H1 (cell line): ENCODE results near the gene SLC25A42. TPM values are rescaled to one million over a fixed set of nuclear protein-coding genes. Genes with fewer than 3 reads are reported as not detected.

Experiments used
- ASH2L ChIP-seq: fragments of 200-600, 300-600 bp; sonication (generic); IDR thresholded peaks from one replicate; pipeline ENCODE4 v1.7.1; 2017; ENCODE audit warnings: low read length
- CEBPB ChIP-seq: IDR thresholded peaks from 2 replicates; pipeline ENCODE4 v1.6.1; 2012; ENCODE audit warnings: low read depth, low read length
- E2F6 ChIP-seq: IDR thresholded peaks from 2 replicates; pipeline ENCODE4 v1.6.1; 2012; ENCODE audit warnings: inconsistent platforms
- JUND ChIP-seq: IDR thresholded peaks from 2 replicates; pipeline ENCODE4 v1.6.1; 2011; ENCODE audit warnings: mild to moderate bottlenecking, improper control_type of control experiment, low read length
- polyA plus RNA-seq, 7 experiments: library from polyadenylated mRNA; depleted of rRNA in 3 of 7; stranded (reverse) in 5 of 7; unstranded in 2 of 7; fragments of >200 nt in 5 of 7; fragments of 200-250 nt in 2 of 7; gene quantifications; 1 replicate in 5 of 7; 2 replicates in 1 of 7; 4 replicates in 1 of 7; pipeline versions ENCODE4 v1.2.1 to v1.2.3, GENCODE V29; 2011 to 2013; ENCODE audit warnings: missing spikeins in 2 of 7, mixed read lengths in 2 of 7
- total RNA-seq: library from RNA; stranded (reverse); fragmentation: NEBNext Ultra II Directional; extraction: Animal tissue kit (Norgen Biotek cat#: 25700); gene quantifications from 2 replicates; pipeline ENCODE4 v1.2.1, GENCODE V29; 2021

SLC25A42 gene
- total and polyA plus RNA-seq, 2 of the 8 experiments (the other 6 are each of a cell fraction or from before 2014, with no cell fraction given) = 5.9 to 6.2 TPM

- TF ChIP-seq E2F6 = no peak
- TF ChIP-seq JUND = no peak
- no peak for TF ChIP-seq CEBPB
- no peak for TF ChIP-seq ASH2L
- TF ChIP-seq, all 59 proteins: peak for 0
Measured at GRCh38 chr19:19111967-19112580, 48.3 kb downstream of the SLC25A42 start (continued).
